ENCODE data around the gene UNC13C. TPM values are rescaled to one million over a fixed set of nuclear protein-coding genes. Genes with fewer than 3 reads are reported as not detected.

Gene UNC13C
- total and polyA plus RNA-seq, 2 of the 13 experiments (the other 11 are each of a cell fraction or from before 2014, with no cell fraction given) = 0.04 TPM; not detected in 1

- in situ Hi-C loops (cut with HindIII; ENCODE audit: extremely low pct_ligation_motif_present, low pct_unique_long_range_greater_than_20kb) = loop anchor here (25.0 kb wide), 1 partner anchor 1079 kb away; no protein-coding TSS in a partner anchor
Measured at GRCh38 chr15:54083501-54083900, 105.3 kb downstream of the UNC13C start.

More at GRCh38 chr15:54083501-54083900, 105.3 kb downstream of the UNC13C start:
- Histone ChIP-seq H3K4me2 (ENCODE audit: low read depth, low read length) (no peak overlapping the region), H3K27ac (ENCODE audit: extremely low read length, insufficient read depth, low read length) (no peak overlapping the region), H3K9me3 (ENCODE audit: low read length) (no peaks in the 10 kb centered on the region), H3K4me1 (ENCODE audit: insufficient read depth, low read length) (peaks cover 5% of the 10 kb centered on the region; the same call in 1 of the 2 replicates), H2AFZ (ENCODE audit: low read length) (no peak overlapping the region), H3K36me3 (replicated peaks in 1 of 2; ENCODE audit: control insufficient read depth in 1 of 2, insufficient read depth in 2 of 2, low read length in 2 of 2) (no peaks in the 10 kb centered on the region), H3K27me3 (ENCODE audit: control insufficient read depth in 1 of 2, insufficient read depth in 2 of 2, low read length in 2 of 2) (0 out of 5 replicates have a peak, but pooled peaks cover 0 to 2% of the 10 kb centered on the region in 2 experiments), H4K20me1 (ENCODE audit: insufficient read depth, low read length) (no peaks in the 10 kb centered on the region), H3K9ac (ENCODE audit: insufficient read depth, low read depth, low read length) (no peak overlapping the region), H3K79me2 (ENCODE audit: insufficient read depth, low read length) (no peaks in the 10 kb centered on the region), H3K4me3 (replicated peaks in 1 of 3; ENCODE audit: insufficient read depth in 1 of 3, low read depth in 2 of 3, low read length in 3 of 3) (no peak overlapping the region)
- TF ChIP-seq ELK4 (CRISPR knock-in tag; IDR thresholded peaks at IDR 0.05; ENCODE audit: borderline replicate concordance) (no peak), ZNF782 (CRISPR knock-in tag; IDR thresholded peaks at IDR 0.05; ENCODE audit: borderline replicate concordance) (no peak), DBP (CRISPR knock-in tag; IDR thresholded peaks at IDR 0.05; ENCODE audit: not compliant biosample characterization) (no peak), ZNF549 (CRISPR knock-in tag; IDR thresholded peaks at IDR 0.05) (no peak), CHCHD3 (CRISPR knock-in tag; IDR thresholded peaks at IDR 0.05) (no peak), ZIK1 (CRISPR knock-in tag; IDR thresholded peaks at IDR 0.05; ENCODE audit: borderline replicate concordance, low read depth) (no peak), PRPF4 (IDR thresholded peaks at IDR 0.05; ENCODE audit: low read depth, low read length, poor library complexity, severe bottlenecking) (no peak), NFIB (CRISPR knock-in tag; IDR thresholded peaks at IDR 0.05; ENCODE audit: borderline replicate concordance) (no peak), DMAP1 (CRISPR knock-in tag; IDR thresholded peaks at IDR 0.05) (no peak)
- ChIA-PET POLR2A (no interaction called here), CTCF (ENCODE audit: low intra/inter-chr PET ratio, low total read pairs) (interaction anchor here (1.1 kb wide), 1 partner anchor 1026 kb away, joined by 3 read pairs; no protein-coding TSS in a partner anchor)
- no peak for ATAC-seq
- FAIRE-seq = no peak
- no TSS peak for BruUV-seq (replicated peaks)
- intact Hi-C loops (cut with micrococcal nuclease; ENCODE audit: unreplicated experiment) = loop anchor here (10.0 kb wide), 2 partner anchors 551 to 1021 kb away; no protein-coding TSS in a partner anchor
- DNase-seq (ENCODE audit: low spot score) = no peak
- WGBS (ENCODE audit: low lambda C conversion rate) = 8% methylated on average over 3 of the region's 4 CpGs
